RWPE1 (cell line): ENCODE measurements around the gene TRPC4AP.
"Not testable (repeated sequence)": the region's sequence is repeated elsewhere in the genome, so short reads cannot be mapped to it uniquely, and the experiment has no call there.

Experiments
- CTCF ChIA-PET: fragments of 350-600 bp; sonication (Branson Sonifier 250); formaldehyde crosslinking; extraction: SDS; loops from one replicate; lab custom pipeline; 2021; lab: Yijun Ruan, JAX
- POLR2A ChIA-PET: fragments of 400-600 bp; formaldehyde crosslinking; extraction: SDS; loops from one replicate; lab custom pipeline; 2020; ENCODE audit warnings: antibody characterized with exemption; ENCODE audit not compliant: low non-redundant PET; lab: Yijun Ruan, JAX
- DNase-seq: peaks from one replicate; pipeline ENCODE4 v3.0.0; 2012; ENCODE audit warnings: low spot score
- H3K27ac ChIP-seq: fragments of 450-650 bp; 2 replicates; pipeline ENCODE4 v1.5.1; 2017
- TF ChIP-seq, protein P1 (sequence below): fragments of 450-650 bp; conservative IDR thresholded peaks from 2 replicates; pipeline ENCODE4 v1.5.1; 2017; ENCODE audit warnings: low read depth, mild to moderate bottlenecking

Gene TRPC4AP

DNA sequence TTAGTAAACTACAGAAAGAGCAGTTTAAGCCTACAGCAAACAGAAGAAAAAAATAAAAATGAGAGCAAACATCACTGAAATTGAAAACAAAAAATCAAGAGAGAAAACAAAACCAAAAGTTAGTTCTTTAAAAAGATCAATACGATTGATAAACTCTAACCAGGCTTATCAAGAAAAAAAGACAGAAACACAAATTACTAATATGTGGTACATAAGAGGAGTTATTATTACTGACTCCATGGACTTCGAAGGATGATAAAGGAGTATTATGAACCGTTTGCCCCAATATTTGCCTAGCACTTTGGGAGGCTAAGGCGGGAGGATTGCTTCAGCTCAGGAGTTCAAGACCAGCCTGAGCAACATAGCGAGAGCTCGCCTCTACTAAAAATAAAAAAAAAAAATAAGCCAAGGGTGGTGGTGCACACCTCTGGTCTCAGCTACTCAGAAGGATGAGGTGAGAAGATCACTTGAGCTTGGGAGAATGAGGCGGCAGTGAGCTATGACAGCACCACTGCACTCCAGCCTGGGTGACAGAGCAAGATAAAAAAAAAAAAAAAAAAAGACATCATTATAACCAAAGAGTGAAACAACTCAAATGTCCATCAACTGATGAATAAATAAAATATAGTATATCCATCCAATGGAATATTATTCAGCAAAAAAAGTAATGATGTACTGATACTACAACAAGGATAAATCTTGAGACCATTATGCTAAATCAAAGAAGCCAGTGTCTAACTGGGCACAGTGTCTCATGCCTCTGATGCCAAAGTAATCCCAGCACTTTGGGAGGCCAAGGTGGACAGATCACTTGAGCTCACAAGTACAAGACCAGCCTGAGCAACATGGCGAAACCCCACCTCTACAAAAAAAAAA is 12.9 kb downstream of the TRPC4AP start:
- TF ChIP-seq, protein P1, sequence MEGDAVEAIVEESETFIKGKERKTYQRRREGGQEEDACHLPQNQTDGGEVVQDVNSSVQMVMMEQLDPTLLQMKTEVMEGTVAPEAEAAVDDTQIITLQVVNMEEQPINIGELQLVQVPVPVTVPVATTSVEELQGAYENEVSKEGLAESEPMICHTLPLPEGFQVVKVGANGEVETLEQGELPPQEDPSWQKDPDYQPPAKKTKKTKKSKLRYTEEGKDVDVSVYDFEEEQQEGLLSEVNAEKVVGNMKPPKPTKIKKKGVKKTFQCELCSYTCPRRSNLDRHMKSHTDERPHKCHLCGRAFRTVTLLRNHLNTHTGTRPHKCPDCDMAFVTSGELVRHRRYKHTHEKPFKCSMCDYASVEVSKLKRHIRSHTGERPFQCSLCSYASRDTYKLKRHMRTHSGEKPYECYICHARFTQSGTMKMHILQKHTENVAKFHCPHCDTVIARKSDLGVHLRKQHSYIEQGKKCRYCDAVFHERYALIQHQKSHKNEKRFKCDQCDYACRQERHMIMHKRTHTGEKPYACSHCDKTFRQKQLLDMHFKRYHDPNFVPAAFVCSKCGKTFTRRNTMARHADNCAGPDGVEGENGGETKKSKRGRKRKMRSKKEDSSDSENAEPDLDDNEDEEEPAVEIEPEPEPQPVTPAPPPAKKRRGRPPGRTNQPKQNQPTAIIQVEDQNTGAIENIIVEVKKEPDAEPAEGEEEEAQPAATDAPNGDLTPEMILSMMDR, result no peak
- POLR2A ChIA-PET, result no interaction called here
- CTCF ChIA-PET, result interaction anchor here (0.5 to 0.7 kb wide), 4 partner anchors 239 to 1780 kb away, joined by 3 to 7 read pairs (median 4); no protein-coding TSS in a partner anchor

DNA sequence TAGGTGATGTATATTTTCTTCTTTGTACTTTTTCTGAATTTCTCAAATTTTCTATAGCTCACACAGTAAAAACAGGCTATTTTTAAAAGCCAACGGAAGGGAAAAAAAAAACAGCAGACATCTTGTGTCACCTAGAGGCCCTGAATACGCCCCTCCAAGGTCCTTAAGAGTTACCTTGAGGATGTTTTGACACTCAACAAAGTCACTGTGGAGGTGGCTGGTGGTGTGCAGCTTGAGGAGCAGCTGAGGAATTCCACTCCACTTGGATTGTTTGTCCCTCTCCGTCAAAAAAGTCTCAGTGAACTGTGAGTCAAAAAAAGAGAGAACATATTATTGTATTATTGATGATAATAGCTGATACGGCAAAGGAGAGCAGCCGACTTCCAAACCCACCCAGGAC is 14.7 kb downstream of the TRPC4AP start:
- POLR2A ChIA-PET, result interaction anchor here (0.5 to 0.6 kb wide), 2 partner anchors 27 to 248 kb away, joined by 3 to 5 read pairs; no protein-coding TSS in a partner anchor
- TF ChIP-seq, protein P1, result no peak
- no peak for DNase-seq
- H3K27ac ChIP-seq, result no peak overlapping the region
- CTCF ChIA-PET, result interaction anchor here (0.6 to 0.7 kb wide), 3 partner anchors 19 to 1786 kb away, joined by 3 to 6 read pairs (median 3); no protein-coding TSS in a partner anchor

More for the DNA sequence above, 12.9 kb downstream of the TRPC4AP start:
- DNase-seq, result no peak
- H3K27ac ChIP-seq, result no peak overlapping the region

DNA sequence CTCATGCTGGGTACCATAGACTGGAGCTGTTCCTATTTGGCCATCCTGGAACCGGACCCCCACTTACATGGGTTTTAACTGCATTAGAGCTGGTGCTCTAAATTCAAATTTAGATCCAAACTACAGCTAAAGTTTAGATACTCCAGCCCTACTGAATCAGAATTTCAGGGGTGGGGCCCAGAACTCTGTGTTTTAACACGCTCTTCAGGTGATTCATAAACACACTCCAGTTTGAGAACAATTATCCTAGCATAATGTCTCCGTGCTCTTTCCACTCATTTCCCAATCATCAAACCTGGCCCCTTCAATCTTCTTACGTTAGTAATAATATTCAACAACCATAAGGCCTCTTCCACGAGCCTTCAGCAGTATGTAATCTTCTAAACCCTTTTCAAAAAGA is 15.3 kb downstream of the TRPC4AP start:
- peak overlapping the region; percentile 49 for H3K27ac ChIP-seq
- CTCF ChIA-PET, result interaction anchor here (0.6 to 0.7 kb wide), 2 partner anchors 19 to 264 kb away, joined by 3 read pairs; no protein-coding TSS in a partner anchor
- DNase-seq, result peak; percentile 29
- TF ChIP-seq, protein P1, result no peak
- POLR2A ChIA-PET, result interaction anchor here (0.6 kb wide), 1 partner anchor 248 kb away, joined by 3 read pairs; no protein-coding TSS in a partner anchor

DNA sequence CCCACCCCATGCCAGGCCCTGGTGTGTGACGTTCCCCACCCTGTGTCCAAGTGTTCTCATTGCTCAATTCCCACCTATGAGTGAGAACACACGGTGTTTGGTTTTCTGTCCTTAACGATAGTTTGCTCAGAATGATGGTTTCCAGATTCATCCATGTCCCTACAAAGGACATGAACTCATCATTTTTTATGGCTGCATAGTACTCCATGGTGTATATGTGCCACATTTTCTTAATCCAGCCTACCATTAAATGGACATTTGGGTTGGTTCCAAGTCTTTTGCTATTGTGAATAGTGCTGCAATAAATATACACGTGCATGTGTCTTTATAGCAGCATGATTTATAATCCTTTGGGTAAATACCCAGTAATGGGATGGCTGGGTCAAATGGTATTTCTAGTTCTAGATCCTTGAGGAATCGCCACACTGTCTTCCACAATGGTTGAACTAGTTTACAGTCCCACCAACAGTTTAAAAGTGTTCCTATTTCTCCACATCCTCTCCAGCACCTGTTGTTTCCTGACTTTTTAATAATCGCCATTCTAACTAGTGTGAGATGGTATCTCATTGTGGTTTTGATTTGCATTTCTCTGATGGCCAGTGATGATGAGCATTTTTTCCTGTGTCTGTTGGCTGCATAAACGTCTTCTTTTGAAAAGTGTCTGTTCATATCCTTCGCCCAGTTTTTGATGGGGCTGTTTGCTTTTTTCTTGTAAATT is 21.0 kb downstream of the TRPC4AP start:
- POLR2A ChIA-PET, H3K27ac ChIP-seq, DNase-seq: not testable (repeated sequence)
- CTCF ChIA-PET, result interaction anchor here (0.6 kb wide), 1 partner anchor 25 kb away, joined by 3 read pairs; no protein-coding TSS in a partner anchor

DNA sequence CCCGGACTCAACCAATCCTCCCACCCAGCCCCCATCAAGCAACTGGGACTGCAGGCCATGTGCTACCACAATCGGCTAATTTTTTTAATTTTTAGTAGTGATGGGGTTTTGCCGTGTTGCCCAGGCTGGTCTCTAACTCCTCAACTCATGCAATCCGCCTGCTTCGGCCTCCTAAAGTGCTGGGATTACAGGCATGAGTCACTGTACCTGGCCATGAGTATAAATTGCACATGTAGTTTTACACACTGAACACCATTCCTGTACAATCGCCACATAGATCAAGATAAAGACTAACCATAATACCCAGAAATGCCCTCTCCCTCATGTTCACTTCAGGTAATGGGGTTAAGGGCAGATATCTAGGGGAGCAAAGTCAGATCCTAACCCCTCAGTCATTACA is 26.4 kb downstream of the TRPC4AP start:
- no peak overlapping the region for H3K27ac ChIP-seq
- DNase-seq, result no peak
- TF ChIP-seq, protein P1, result no peak
- POLR2A ChIA-PET, result no interaction called here
- CTCF ChIA-PET, result interaction anchor here (0.7 to 1.2 kb wide), 2 partner anchors 30 to 586 kb away, joined by 4 to 7 read pairs; no protein-coding TSS in a partner anchor

DNA sequence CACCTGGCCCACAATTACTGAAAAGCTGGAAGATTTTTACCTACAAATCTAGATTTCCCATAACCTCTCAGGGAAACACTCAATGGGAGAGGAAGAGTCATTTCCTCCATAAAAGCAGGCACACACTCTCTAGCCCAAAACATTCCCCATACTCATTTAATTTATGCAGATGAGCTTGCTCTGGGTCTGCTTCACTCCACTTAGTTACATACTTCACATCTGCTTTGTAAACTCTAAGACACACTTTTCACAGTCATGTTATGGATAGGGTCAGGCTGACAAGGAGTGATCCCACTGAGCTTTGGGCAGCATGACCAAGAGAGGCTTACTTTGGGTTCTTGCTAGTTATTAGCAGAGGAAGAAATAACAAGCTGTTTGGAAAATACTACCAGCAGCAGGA is 27.4 kb downstream of the TRPC4AP start:
- CTCF ChIA-PET, result interaction anchor here (0.6 to 1.2 kb wide), 4 partner anchors 26 to 585 kb away, joined by 4 to 7 read pairs (median 4); no protein-coding TSS in a partner anchor
- POLR2A ChIA-PET, result no interaction called here
- no peak overlapping the region for H3K27ac ChIP-seq
- DNase-seq, result no peak
- TF ChIP-seq, protein P1, result no peak
